Liver (tissue), 3 donors: ENCODE measurements around the gene TMCC2.

ENCODE experiments used
- EGR1 ChIP-seq, 2 donors: IDR thresholded peaks; 2 replicates each; pipeline ENCODE4 v1.6.1; 2016 to 2018; ENCODE audit warnings: antibody characterized with exemption in 2 of 2, low read depth in 2 of 2
- HNF4A ChIP-seq, 2 donors: conservative IDR thresholded peaks; 2 replicates each; pipeline ENCODE4 v1.6.1; 2016; ENCODE audit warnings: antibody characterized with exemption in 2 of 2, mild to moderate bottlenecking in 2 of 2
- NR2F2 ChIP-seq: IDR thresholded peaks from 2 replicates; pipeline ENCODE4 v1.6.1; 2016; ENCODE audit warnings: antibody characterized with exemption
- TAF1 ChIP-seq: conservative IDR thresholded peaks from 2 replicates; pipeline ENCODE4 v1.6.1; 2016; ENCODE audit warnings: antibody characterized with exemption, mild to moderate bottlenecking
- TF ChIP-seq, protein P1 (sequence below): fragments of 150-350 bp; IDR thresholded peaks from 2 replicates; pipeline ENCODE4 v1.5.1; 2017; ENCODE audit warnings: improper control_type of control experiment, low read depth, low read length; ENCODE audit not compliant: missing input control
- donor health status: healthy.
- donor health status: healthy.

DNA sequence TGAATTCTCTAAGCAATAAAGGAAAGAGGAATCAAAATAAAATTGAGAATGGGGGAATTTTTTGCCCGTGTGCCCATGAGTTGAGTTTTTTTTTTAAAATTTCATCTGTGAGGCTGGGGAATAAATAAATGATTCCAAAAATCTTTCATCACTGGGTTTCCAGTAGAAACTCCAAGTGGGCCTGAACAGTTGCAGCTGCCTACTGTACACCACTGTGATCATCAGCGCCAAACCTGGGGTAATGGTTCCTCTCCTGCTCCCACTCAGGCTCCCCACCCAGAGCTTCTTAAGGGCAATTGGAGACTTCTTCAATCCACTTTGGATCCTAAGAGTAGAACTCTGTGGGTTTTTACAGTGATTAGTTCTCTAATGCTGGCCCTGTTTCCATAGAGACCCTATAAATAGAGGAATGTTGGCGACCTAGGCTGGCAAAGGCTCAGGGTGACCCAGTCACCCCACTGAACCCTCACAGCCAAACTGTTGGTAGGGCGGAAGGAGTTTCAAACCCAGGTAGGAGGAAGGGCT, 9.3 kb downstream of the TMCC2 start:
- TF ChIP-seq, protein P1, sequence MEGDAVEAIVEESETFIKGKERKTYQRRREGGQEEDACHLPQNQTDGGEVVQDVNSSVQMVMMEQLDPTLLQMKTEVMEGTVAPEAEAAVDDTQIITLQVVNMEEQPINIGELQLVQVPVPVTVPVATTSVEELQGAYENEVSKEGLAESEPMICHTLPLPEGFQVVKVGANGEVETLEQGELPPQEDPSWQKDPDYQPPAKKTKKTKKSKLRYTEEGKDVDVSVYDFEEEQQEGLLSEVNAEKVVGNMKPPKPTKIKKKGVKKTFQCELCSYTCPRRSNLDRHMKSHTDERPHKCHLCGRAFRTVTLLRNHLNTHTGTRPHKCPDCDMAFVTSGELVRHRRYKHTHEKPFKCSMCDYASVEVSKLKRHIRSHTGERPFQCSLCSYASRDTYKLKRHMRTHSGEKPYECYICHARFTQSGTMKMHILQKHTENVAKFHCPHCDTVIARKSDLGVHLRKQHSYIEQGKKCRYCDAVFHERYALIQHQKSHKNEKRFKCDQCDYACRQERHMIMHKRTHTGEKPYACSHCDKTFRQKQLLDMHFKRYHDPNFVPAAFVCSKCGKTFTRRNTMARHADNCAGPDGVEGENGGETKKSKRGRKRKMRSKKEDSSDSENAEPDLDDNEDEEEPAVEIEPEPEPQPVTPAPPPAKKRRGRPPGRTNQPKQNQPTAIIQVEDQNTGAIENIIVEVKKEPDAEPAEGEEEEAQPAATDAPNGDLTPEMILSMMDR = no peak
- no peak for TF ChIP-seq HNF4A (conservative IDR thresholded peaks at IDR 0.05)
- no peak for TF ChIP-seq TAF1
- no peak for TF ChIP-seq EGR1 (IDR thresholded peaks at IDR 0.05; ENCODE audit: low read depth in 2 of 2)
- no peak for TF ChIP-seq NR2F2
